Endodermal cell (in vitro differentiated cells): ENCODE data around the gene TXK. TPM values are rescaled to one million over a fixed set of nuclear protein-coding genes. Genes with fewer than 3 reads are reported as not detected.
A peak's percentile ranks its signal among the peaks of the same experiment; 100 is the strongest.

ENCODE experiments used
- DNase-seq: peaks from one replicate; pipeline ENCODE4 v3.0.0-alpha.2; 2017
- H3K27ac ChIP-seq: 2 replicates; pipeline ENCODE4 v1.5.1; 2013; ENCODE audit warnings: mild to moderate bottlenecking, low read depth, low read length, moderate library complexity
- H3K27me3 ChIP-seq: 2 replicates; pipeline ENCODE4 v1.6.1; 2013; ENCODE audit warnings: mild to moderate bottlenecking, low read length, moderate library complexity; ENCODE audit not compliant: insufficient read depth, control insufficient read depth, poor library complexity, severe bottlenecking
- H3K36me3 ChIP-seq: 2 replicates; pipeline ENCODE4 v1.7.0; 2013; ENCODE audit warnings: mild to moderate bottlenecking, low read length, moderate library complexity; ENCODE audit not compliant: control insufficient read depth, insufficient read depth
- H3K4me1 ChIP-seq: one replicate; pipeline ENCODE4 v1.7.0; 2013; ENCODE audit warnings: low read length; ENCODE audit not compliant: control insufficient read depth, insufficient read depth
- H3K4me3 ChIP-seq: 2 replicates; pipeline ENCODE4 v1.5.1; 2013; ENCODE audit warnings: mild to moderate bottlenecking, low read length, moderate library complexity
- H3K9ac ChIP-seq: 2 replicates; pipeline ENCODE4 v1.6.1; 2013; ENCODE audit warnings: mild to moderate bottlenecking, low read length, moderate library complexity; ENCODE audit not compliant: poor library complexity, severe bottlenecking; ENCODE audit errors: extremely low read depth
- H3K9me3 ChIP-seq: 2 replicates; pipeline ENCODE4 v1.6.1; 2013; ENCODE audit warnings: mild to moderate bottlenecking, low read length, moderate library complexity; ENCODE audit not compliant: control insufficient read depth
- H3K27ac Mint-ChIP-seq: 2 replicates; pipeline ENCODE4 v1.8.0; 2020; ENCODE audit warnings: mixed read lengths
- H3K27me3 Mint-ChIP-seq: 2 replicates; pipeline ENCODE4 v1.8.0; 2021; ENCODE audit warnings: mild to moderate bottlenecking, mixed read lengths; ENCODE audit not compliant: insufficient read depth
- H3K36me3 Mint-ChIP-seq: 2 replicates; pipeline ENCODE4 v1.8.0; 2020; ENCODE audit warnings: low read depth, mixed read lengths
- H3K4me1 Mint-ChIP-seq: 2 replicates; pipeline ENCODE4 v1.8.0; 2020; ENCODE audit warnings: mixed read lengths
- H3K4me3 Mint-ChIP-seq: 2 replicates; pipeline ENCODE4 v1.8.0; 2020; ENCODE audit warnings: mild to moderate bottlenecking, moderate library complexity, mixed read lengths
- H3K9me3 Mint-ChIP-seq: 2 replicates; pipeline ENCODE4 v1.8.0; 2020; ENCODE audit warnings: mild to moderate bottlenecking, mixed read lengths
- CTCF ChIP-seq: fragments of 200-600 bp; sonication (generic); conservative IDR thresholded peaks from 2 replicates; pipeline ENCODE4 v1.5.0; 2021; ENCODE audit warnings: antibody characterized with exemption, mild to moderate bottlenecking
- whole genome bisulfite sequencing, 2 experiments: methylation state at CpG; one replicate each; pipeline versions ENCODE4 v1.1.5 to v1.1.7; 2013; ENCODE audit warnings: missing lambda C conversion rate in 2 of 2, mixed read lengths in 1 of 2; ENCODE audit not compliant: insufficient coverage in 1 of 2, insufficient read length in 1 of 2; 5-methylcytosine and 5-hydroxymethylcytosine counted together
- total RNA-seq, 2 donors: library from RNA; stranded (reverse); fragmentation: NEBNext Ultra II Directional in 1 of 2; extraction: Animal tissue kit (Norgen Biotek cat#: 25700) in 1 of 2; gene quantifications; 2 replicates in 1 of 2; 3 replicates in 1 of 2; pipeline ENCODE4 v1.2.1, GENCODE V29; 2021

The TXK gene
- total RNA-seq, 2 donors from 2014 or later, result 0.66 to 0.68 TPM

GRCh38 chr4:48103483-48104139 lies 30.4 kb downstream of the TXK start:
- Mint-ChIP-seq H3K36me3 (no peaks in the 10 kb centered on the region), H3K4me1 (no peaks in the 10 kb centered on the region), H3K9me3 (no peaks in the 10 kb centered on the region), H3K27me3 (no peaks in the 10 kb centered on the region), H3K27ac (no peak overlapping the region), H3K4me3 (no peak overlapping the region)
- DNase-seq, result no peak
- H3K9me3 ChIP-seq, result no peaks in the 10 kb centered on the region
- 65 to 78% methylated on average over 3 of the region's 3 CpGs for WGBS, 2 experiments
- no peak overlapping the region for H3K9ac ChIP-seq
- no peaks in the 10 kb centered on the region for H3K36me3 ChIP-seq
- no peak overlapping the region for H3K27ac ChIP-seq
- no peak overlapping the region for H3K4me3 ChIP-seq
- no peaks in the 10 kb centered on the region for H3K4me1 ChIP-seq
- no peak for TF ChIP-seq CTCF
- no peaks in the 10 kb centered on the region for H3K27me3 ChIP-seq

GRCh38 chr4:48102303-48102702 lies 31.7 kb downstream of the TXK start:
- Histone ChIP-seq H3K9me3 (no peaks in the 10 kb centered on the region), H3K4me1 (no peaks in the 10 kb centered on the region), H3K27me3 (no peaks in the 10 kb centered on the region), H3K9ac (no peak overlapping the region), H3K4me3 (no peak overlapping the region), H3K36me3 (no peaks in the 10 kb centered on the region), H3K27ac (no peak overlapping the region)
- Mint-ChIP-seq H3K36me3 (no peaks in the 10 kb centered on the region), H3K4me3 (no peak overlapping the region), H3K4me1 (no peaks in the 10 kb centered on the region), H3K9me3 (no peaks in the 10 kb centered on the region), H3K27me3 (no peaks in the 10 kb centered on the region), H3K27ac (no peak overlapping the region)
- peak; percentile 59 for TF ChIP-seq CTCF
- DNase-seq, result no peak
- WGBS, 2 experiments, result 89% methylated on average over 3 of the region's 3 CpGs; no CpG with 5 or more reads in 1 of the 2 experiments

- no peaks in the 10 kb centered on the region for H3K9me3 ChIP-seq
- no peaks in the 10 kb centered on the region for H3K27me3 Mint-ChIP-seq
- no peaks in the 10 kb centered on the region for H3K27me3 ChIP-seq
- no peak overlapping the region for H3K9ac ChIP-seq
- 100% methylated on average over 1 of the region's 1 CpG; no CpG with 5 or more reads in 1 of the 2 experiments for WGBS, 2 experiments
- H3K36me3 ChIP-seq, result no peaks in the 10 kb centered on the region
- DNase-seq, result no peak
- H3K4me1 ChIP-seq, result no peaks in the 10 kb centered on the region
- no peak overlapping the region for H3K27ac Mint-ChIP-seq
- H3K9me3 Mint-ChIP-seq, result no peaks in the 10 kb centered on the region
- H3K27ac ChIP-seq, result no peak overlapping the region
- H3K36me3 Mint-ChIP-seq, result no peaks in the 10 kb centered on the region
- no peaks in the 10 kb centered on the region for H3K4me1 Mint-ChIP-seq
- no peak overlapping the region for H3K4me3 ChIP-seq
- H3K4me3 Mint-ChIP-seq, result no peak overlapping the region
- TF ChIP-seq CTCF, result no peak
These were observed 33.8 kb downstream of the TXK start for GRCh38 chr4:48100256-48100655.
